GM21737 (cell line): ENCODE measurements around the gene HTT.
A peak's percentile ranks its signal among the peaks of the same experiment; 100 is the strongest.
"Not testable (repeated sequence)": the region's sequence is repeated elsewhere in the genome, so short reads cannot be mapped to it uniquely, and the experiment has no call there.

Source experiments
- ATAC-seq: cut with Tn5 transposase; IDR thresholded peaks from one replicate; pipeline ENCODE4 v1.9.1; 2021; ENCODE audit warnings: mild to moderate bottlenecking, moderate library complexity; ENCODE audit not compliant: unreplicated experiment

HTT gene

DNA sequence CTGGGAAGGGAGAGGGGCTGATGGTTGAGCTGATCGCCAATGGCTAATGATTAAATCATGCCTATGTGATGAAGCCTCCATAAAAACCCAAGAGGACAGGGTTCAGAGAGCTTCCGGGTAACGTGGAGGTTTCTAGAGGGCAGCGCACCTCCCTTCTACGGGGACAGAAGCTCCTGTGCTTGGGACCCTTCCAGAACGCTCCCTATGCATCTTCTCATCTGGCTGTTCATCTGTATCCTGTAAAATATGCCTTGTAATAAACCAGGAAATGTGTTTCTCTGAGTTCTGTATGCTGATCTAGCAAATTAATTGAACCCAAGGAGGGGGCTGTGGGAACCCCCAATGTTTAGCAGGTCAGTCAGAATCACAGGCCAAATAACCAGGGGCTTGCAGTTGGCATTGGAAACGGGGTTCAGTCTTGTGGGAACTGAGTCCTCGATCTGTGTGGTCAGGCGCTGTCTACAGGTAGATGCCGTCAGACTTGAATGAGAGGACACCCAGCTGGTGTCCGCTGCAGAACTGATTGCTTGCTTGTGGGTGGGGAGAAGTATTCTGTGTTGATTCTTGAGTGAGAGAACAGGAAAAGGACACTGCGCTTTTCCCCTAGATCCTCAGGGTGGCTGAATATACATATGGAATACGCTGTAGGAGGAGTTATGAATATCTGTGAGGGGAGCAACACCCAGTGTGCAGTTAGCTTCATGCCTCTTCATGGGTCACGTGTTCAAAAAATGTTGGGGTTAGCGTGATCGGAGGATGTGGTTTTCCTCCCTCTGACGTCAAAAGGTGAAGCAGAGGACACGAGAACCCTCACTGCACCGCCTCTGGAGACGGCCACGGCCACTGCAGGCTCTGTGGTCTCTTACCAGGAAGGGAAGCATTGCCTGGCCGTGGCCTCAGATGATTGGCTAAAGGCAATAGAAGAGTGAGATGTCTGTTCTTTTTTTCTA is 29.3 kb upstream of the HTT start:
- ATAC-seq = no peak

DNA sequence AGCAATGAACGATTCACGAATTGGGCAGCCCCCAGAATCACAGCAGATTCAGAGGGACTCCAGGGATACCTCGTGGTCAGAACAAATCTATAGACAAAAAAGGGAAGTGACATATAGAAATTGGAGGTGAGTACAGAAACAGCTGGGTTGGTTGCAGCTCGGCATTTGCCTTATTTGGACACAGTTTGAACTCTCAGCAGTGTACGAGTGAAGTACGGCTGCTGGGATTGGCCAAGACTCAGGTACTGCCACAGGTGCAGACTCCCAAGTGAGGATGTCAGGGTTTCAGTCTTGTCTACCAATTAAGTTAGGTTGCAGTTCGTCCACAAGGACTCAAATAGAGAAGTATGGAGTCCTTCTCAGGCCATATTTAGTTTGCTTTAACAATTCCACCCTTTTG is 28.3 kb upstream of the HTT start:
- ATAC-seq = no peak

DNA sequence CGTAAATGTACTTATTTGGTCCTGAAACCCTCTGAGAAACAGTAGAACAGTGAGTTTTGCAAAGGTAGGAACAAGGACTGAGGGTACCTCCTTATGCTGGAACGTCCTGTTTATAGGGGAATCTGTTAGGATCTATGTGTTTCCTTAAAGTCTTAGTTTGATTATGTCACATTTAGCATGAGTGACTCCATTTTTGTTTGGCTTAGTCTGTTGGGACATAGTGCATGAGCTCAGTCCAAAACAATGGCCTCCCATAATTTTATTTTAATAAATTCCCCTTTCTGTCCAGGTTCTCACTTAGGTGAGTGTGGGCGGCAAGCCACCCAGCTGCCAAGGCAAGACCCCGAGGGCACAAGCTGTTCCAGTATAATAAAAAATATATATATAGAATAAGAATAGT is 27.9 kb upstream of the HTT start:
- no peak for ATAC-seq

DNA sequence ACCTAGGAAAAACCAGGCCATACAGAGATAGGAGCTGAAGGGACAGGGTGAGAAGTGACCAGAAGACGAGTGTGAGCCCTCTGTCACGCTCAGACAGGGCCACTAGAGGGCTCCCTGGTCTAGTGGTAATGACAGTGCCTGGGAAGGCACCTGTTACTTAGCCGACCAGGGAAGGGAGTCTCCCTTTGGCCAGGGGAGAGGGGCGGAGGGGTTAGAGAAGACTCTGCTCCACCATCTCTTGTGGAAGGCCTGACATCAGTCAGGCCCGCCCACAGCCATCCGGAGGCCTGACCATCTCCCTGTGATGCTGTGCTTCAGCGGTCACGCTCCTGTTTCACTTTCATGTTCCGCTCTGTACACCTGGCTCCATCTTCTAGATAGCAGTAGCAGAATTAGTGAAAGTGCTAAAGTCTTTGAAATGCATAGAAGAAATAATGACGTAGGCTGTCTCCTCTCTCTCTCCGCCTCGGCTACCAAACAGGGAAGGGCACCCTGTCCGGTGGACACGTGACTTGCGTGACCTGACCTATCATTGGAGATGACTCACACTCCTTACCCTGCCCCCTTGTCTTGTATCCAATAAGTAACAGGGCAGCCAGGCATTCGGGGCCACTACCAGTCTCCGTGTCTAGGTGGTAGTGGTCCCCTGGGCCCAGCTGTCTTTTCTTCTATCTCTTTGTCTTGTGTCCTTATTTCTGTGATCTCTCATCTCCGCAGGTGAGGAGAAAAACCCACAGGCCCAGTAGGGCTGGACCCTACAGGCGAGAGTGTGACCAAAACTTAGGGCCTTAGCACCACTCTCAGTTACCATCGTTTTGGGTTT is 26.8 kb upstream of the HTT start:
- ATAC-seq = peak; percentile 83

DNA sequence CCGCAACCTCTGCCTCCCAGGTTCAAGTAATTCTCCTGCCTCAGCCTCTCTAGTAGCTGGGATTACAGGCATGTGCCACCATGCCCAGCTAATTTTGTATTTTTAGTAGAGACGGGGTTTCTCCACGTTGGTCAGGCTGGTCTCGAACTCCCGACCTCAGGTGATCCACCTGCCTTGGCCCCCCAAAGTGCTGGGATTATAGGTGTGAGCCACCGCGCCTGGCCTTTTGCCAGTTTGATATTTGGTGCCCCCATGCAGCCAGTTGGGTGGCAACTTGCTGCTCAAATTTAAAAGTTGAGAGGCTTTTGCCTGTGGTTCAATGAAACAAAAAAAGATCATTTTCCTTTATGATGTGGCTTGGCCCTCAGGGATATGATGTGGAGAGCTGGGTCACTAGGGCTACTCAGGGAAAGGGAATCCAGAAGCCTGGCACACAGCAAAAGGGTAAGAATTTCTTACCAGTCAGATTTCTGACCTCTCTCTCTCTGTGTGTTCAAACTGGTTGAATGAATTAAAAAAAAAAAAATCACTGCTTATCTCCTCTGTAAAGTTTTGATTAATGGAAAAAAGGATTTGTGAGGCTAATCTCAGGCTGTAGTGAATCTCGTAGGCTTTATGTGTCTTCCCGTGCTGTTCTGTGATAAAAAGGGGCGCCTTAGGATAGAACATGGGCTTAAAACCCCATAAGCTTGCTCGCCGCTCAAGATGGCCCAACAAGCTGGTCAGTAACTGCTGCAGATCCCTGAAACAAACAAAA is 23.2 kb upstream of the HTT start:
- not testable (repeated sequence) for ATAC-seq

DNA sequence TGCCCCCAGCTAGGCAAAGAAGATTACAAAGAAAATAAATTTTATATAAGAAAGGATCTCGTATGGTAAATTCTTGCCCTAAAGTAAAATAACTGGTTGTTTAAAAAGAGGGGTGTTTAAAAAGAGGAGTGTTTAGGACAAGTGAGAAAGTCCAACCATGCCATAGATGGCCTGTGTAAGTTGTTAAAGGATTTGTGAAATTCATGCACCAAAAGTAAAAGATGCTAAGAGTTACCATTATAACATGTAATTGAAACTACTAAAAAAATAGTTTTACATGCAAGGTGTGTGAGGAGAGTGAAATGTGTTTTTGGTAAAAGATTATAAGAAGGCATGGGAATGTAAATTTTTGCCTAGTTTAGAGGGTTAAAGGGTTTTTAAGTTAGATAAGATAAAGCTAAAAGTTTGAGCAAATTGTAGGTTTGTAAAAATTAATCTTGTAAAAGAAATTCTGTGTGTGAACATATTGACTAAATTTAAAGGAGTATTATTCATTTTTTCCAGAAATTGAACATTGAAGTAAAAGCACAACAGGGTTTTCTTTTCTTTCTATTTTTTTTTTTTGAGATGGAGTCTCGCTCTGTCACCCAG is 20.2 kb upstream of the HTT start:
- ATAC-seq = no peak

DNA sequence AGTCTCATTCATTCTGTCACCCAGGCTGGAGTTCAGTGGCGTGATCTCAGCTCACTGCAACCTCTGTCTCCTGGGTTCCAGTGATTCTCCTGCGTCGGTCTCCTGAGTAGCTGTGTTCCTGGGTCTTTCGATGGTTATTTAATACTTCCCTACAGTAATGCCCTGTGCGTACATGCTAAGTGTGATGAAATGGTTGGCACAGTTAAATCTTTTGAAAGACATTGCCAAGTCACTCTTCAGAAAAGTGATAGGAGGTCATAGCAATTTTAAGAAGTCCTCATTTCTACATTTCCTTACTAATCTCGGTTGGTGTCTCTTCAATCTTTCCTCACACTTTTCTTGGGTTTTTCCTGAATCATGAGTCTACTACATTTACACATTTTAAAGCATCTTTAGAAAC is 14.5 kb upstream of the HTT start:
- no peak for ATAC-seq

DNA sequence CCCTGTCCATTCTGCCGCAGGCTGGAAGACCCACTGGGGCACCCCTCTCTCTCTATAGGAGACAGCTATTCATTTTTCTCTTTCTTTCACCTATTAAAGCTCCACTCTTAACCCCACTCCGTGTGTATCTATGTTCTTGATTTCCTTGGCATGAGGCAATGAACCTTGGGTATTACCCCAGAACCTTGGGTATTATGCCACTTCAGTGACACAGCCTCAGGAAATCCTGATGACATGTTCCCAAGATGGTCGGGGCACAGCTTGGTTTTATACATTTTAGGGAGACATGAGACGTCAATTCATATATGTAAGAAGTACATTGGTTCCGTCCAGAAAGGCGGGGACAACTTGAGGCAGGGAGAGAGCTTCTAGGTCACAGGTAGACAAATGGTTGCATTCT is 13.5 kb upstream of the HTT start:
- ATAC-seq = no peak

DNA sequence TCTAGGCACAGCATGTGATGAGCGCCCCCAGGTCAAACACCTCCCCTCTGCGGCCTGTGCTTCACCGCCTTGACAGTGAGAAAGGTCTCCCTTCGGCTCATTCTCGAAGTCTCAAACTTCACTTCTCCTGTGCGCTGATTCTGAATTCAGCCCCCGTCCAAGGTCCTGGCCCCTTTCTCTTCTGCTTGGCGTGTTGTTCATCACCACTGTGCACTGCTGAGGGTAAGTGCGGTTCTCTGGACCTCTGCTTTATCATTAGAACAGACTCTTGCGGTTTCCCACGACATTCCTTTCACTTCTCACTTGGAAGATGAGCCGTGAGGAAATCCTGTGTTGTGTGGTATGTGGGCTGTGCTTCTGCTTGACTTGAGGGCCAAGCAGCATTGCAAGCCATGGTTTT is 12.0 kb upstream of the HTT start:
- ATAC-seq = no peak

DNA sequence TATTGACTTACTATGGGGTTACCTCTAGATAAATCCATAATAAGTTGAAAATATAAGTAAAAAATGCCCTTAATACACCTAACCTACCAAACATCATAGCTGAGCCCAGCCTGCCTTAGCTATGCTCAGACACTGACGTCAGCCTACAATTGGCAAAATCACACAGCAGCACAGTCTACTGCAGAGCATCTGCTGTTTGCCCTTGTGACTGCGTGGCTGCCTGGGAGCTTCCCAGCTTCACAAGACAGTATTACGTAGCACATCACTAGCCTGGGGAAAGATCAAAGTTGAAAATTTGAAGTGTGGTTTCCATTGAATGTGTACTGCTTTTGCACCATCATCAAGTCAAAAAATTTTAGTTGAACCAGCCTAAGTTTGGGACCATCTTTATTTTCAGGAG is 8.9 kb upstream of the HTT start:
- ATAC-seq = no peak

DNA sequence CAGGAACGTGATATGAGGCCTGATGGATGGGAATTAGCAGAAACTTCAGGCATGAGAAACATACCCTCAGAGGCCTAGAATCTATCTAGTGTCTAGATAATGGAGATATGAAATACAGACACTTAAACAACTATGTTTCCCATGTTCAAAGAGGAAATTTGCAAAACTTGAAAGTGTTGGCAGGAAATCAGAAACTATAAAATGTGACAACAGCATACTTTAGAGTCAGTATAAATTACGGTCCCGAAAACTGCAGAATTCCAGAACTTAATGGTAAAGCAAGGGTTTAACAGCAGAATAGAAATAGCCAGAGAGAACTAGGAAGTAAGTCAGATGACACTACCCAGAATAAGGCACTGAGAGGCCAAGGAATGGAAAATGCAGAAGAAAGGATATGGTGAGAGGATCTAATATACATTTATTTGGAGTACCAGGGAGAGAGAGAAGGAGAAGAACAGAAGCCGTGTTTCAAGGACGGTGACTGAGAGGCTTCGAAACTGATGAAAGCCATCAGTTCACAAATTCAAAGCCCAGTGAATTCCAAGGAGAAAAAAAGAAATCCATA is 7.6 kb upstream of the HTT start:
- no peak for ATAC-seq

DNA sequence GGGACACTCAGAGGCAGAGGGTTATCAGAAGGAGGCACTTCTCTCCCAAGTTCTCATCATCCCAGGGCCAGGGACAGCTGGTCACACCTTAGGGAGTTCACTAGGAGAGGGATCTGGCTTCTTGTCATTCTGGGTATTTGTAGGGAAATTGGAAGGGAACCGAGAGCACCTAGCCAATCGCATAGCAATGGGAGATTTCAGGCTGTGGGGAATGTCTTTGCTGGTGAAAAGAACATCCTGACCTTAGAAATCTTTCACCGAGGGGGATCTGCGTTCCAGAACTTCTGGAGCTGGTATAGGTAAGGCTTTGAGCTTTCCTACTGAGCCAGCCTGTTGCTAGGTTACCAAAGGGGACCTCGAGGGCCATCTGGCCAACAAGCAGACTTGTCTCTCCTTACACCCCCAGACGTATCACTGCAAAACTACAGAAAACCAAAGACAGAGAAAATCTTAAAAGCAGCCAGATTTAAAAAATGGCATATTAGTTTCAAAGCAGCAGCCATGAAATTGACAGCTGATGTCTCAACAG is 6.9 kb upstream of the HTT start:
- ATAC-seq = no peak

DNA sequence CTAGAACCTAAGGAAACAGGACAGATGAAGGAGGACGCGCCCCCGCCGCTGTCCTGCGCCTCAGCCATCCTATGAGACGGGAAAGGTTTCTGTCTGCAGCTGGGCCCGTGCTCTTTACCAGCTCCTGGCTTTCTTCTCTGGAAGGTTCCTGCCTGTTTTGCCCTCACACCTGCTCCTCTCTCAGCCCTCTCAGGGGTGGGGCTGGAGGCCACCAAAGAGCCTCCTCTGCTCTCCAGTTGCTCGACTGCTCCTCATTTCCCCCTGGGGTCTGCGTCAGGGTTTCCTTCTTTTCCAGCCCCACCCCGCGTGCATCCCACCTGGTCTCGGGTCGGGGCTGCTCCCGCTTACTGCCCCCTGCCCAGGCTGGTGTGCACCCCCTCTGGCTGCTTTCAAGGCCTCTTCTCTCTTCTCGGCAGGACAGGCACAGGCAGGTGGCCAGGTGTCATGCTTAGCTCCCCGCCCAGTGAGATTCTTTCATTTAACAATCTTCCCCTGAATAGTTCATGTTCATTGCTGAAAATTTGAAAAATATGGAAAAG is 4.8 kb upstream of the HTT start:
- ATAC-seq = no peak

DNA sequence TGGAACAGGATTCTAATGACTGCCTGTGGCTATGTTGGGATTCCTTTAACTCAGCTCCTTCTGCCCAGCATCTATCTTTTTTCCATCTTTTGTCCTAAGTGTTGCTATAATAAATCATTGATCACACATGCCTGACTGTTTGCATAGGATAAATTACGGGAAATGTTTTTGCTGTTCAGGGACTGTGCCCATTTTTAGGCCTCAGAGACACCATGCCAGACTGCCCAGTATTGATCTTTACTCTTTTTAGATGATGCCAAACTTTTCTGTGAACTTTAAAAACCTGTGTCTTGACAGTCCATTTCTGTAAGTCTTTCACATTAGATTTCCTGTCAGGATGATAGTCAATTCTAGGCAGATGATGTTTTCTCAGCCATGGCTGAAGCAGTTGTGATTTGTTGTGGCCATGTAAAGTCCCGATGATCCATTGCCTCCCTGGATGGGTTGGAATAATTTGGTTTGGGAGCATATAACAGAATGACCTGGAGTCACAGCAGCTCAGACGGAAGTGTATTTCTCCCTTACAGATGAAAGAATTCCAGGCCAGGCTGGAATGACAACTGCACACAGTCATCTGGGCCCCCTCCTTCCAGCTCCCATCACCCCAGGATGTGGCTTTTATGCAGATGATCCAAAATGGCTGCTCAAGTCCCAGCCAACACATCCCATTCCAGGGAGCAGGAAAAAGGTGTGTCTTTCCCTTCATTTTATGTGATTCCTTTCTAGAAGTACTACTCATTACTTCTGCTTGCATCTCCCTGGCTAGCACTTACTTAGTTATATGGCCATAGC is 3.6 kb upstream of the HTT start:
- ATAC-seq = no peak

DNA sequence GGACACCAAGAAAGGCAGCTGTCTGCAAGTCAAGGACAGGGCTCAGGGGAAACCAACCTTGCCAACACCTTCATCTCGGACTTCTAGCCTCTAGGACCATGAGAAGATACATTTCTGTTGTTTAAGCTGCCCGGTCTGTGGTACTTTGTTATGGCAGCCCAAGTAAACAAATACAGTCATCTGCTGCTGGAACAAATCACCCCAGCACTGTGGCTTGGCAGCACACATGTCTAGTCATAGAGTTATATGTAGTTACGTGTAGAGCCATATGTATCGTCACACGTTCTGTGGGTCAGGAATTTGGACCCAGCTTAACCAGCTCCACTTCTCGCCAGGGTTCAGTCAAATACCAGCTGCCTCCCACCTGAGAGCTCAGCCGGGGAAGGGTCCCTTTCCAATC is 2.7 kb upstream of the HTT start:
- no peak for ATAC-seq

DNA sequence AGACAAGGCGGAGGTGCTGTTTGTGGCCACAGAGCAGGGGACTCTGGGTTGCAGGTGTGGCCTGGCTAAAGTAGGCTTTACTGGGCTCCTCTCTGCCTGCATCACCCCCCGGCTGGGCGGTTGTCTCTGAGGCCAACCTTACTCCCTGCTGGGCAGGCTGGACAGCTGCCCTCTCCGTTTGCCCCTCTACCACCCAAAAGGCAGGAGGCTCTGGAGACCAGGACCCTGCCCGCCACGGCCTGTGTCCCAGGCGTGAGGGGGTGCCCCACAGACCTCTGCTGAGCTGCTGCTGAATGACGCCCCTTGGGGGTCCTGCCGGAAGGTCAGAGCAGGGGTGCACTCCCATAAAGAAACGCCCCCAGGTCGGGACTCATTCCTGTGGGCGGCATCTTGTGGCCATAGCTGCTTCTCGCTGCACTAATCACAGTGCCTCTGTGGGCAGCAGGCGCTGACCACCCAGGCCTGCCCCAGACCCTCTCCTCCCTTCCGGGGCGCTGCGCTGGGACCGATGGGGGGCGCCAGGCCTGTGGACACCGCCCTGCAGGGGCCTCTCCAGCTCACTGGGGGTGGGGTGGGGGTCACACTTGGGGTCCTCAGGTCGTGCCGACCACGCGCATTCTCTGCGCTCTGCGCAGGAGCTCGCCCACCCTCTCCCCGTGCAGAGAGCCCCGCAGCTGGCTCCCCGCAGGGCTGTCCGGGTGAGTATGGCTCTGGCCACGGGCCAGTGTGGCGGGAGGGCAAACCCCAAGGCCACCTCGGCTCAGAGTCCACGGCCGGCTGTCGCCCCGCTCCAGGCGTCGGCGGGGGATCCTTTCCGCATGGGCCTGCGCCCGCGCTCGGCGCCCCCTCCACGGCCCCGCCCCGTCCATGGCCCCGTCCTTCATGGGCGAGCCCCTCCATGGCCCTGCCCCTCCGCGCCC is 1.1 kb upstream of the HTT start:
- ATAC-seq = peak; percentile 25

DNA sequence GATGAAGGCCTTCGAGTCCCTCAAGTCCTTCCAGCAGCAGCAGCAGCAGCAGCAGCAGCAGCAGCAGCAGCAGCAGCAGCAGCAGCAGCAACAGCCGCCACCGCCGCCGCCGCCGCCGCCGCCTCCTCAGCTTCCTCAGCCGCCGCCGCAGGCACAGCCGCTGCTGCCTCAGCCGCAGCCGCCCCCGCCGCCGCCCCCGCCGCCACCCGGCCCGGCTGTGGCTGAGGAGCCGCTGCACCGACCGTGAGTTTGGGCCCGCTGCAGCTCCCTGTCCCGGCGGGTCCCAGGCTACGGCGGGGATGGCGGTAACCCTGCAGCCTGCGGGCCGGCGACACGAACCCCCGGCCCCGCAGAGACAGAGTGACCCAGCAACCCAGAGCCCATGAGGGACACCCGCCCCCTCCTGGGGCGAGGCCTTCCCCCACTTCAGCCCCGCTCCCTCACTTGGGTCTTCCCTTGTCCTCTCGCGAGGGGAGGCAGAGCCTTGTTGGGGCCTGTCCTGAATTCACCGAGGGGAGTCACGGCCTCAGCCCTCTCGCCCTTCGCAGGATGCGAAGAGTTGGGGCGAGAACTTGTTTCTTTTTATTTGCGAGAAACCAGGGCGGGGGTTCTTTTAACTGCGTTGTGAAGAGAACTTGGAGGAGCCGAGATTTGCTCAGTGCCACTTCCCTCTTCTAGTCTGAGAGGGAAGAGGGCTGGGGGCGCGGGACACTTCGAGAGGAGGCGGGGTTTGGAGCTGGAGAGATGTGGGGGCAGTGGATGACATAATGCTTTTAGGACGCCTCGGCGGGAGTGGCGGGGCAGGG is 568 bp downstream of the HTT start:
- ATAC-seq = no peak

DNA sequence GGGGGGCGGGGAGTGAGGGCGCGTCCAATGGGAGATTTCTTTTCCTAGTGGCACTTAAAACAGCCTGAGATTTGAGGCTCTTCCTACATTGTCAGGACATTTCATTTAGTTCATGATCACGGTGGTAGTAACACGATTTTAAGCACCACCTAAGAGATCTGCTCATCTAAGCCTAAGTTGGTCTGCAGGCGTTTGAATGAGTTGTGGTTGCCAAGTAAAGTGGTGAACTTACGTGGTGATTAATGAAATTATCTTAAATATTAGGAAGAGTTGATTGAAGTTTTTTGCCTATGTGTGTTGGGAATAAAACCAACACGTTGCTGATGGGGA is 1.1 kb downstream of the HTT start:
- ATAC-seq = no peak
